IPS-15b (cell line): ENCODE data around the gene HNRNPUL2.
"Not testable (repeated sequence)": the region's sequence is repeated elsewhere in the genome, so short reads cannot be mapped to it uniquely, and the experiment has no call there.

Experiments used
- H3K27me3 ChIP-seq: one replicate; pipeline ENCODE4 v1.6.1; 2013; ENCODE audit warnings: low read length; ENCODE audit not compliant: control insufficient read depth, insufficient read depth
- H3K36me3 ChIP-seq: one replicate; pipeline ENCODE4 v1.6.1; 2013; ENCODE audit warnings: low read length; ENCODE audit not compliant: control insufficient read depth, insufficient read depth
- H3K4me1 ChIP-seq: one replicate; pipeline ENCODE4 v1.6.1; 2013; ENCODE audit warnings: mild to moderate bottlenecking, low read length; ENCODE audit not compliant: control insufficient read depth, insufficient read depth
- H3K4me3 ChIP-seq: one replicate; pipeline ENCODE4 v1.5.1; 2013; ENCODE audit warnings: low read depth, low read length
- H3K9ac ChIP-seq: one replicate; pipeline ENCODE4 v1.6.1; 2013; ENCODE audit warnings: low read depth, mild to moderate bottlenecking, low read length
- H3K9me3 ChIP-seq: one replicate; pipeline ENCODE4 v1.6.1; 2013; ENCODE audit warnings: mild to moderate bottlenecking, low read length; ENCODE audit not compliant: control insufficient read depth, insufficient read depth

HNRNPUL2 gene

DNA sequence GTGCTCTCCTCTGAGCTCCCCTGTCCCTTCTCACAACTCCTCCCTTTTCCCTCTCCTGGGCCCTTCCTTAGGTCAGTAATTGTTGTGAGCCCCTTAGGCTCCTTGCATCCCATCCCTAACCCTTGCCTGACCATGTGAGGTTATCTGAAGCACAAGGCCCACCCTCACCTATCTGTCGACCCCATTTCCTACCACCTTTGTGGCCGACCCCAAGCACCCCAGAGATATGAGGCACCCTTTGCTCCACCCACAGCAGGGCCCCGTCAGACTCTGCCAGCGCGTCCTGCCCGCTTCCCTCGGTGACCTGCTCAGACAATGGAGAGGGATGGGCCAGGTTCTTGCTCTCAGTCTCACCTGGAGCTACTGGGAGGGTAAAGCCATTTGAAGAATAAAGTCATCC, 18.5 kb downstream of the HNRNPUL2 start:
- H3K4me1 ChIP-seq, result peaks cover 8% of the 10 kb centered on the region
- H3K9me3 ChIP-seq, result no peaks in the 10 kb centered on the region
- H3K27me3 ChIP-seq, result no peaks in the 10 kb centered on the region
- peak overlapping the region; percentile 93 for H3K9ac ChIP-seq
- peak overlapping the region; percentile 99 for H3K4me3 ChIP-seq
- peaks cover 10% of the 10 kb centered on the region for H3K36me3 ChIP-seq

DNA sequence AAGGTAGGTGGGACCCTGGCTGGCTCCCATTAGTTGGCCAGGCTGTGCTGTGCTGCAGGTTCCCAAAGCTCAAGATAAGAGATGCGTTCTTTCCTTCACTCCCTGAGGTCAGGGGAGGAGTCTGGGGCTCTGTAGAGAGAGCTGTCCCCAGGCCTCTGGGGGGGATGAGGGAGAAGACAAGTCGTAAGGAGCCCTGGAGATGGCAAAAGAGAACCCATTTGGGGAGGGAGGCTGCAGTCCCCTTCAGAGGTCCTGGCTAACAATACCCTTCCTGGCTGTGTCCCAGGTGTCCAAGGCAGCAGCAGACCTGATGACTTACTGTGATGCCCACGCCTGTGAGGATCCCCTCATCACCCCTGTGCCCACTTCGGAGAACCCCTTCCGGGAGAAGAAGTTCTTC, 18.9 kb downstream of the HNRNPUL2 start:
- Histone ChIP-seq H3K9ac (peak overlapping the region; percentile 93), H3K9me3 (no peaks in the 10 kb centered on the region), H3K36me3 (peaks cover 10% of the 10 kb centered on the region), H3K4me1 (peaks cover 8% of the 10 kb centered on the region), H3K27me3 (no peaks in the 10 kb centered on the region), H3K4me3 (peak overlapping the region; percentile 99)

DNA sequence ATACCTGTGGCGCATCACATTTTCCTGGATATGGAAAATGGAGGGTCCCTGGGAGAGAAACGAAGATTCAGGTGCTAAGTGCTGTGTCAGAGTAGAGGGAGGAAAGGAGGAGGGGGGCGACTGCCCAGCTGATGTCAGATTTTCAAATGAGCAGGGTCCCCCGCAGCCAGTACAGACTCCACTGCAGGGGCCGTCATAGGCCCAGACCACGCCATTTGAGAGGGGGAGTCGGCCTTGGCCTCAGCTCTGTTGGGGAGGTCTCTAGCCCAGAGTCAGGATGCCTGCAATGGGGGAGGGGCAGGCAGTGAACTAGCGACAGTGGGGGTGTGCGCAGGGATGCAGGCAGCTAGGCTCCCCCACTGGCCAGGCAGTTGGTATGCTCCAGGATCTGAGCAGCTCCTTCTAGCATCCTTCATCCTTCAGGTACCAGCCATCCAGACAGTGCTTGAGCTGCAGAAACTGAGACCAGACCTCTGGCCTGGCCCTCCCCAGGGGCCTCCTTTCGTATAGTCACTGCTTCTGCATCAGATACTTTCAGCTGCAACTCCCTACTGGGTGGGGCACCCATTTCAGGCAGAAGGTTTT, 19.9 kb downstream of the HNRNPUL2 start, which contains the start of the genes BSCL2 and GNG3:
BSCL2 (minus strand) TSS at position 148 of the 585 bp plus-strand sequence. CDS start 229 bp downstream, outside the sequence.
GNG3 (plus strand) TSS at position 400 of the 585 bp plus-strand sequence. CDS start 620 bp downstream, outside the sequence.
- Histone ChIP-seq H3K4me1 (peaks cover 8% of the 10 kb centered on the region), H3K4me3 (peak within 1 kb of the TSS; percentile 99), H3K9ac (peak within 1 kb of the TSS; percentile 74), H3K9me3 (no peaks in the 10 kb centered on the region), H3K36me3 (peaks cover 8% of the 10 kb centered on the region), H3K27me3 (no peaks in the 10 kb centered on the region)

DNA sequence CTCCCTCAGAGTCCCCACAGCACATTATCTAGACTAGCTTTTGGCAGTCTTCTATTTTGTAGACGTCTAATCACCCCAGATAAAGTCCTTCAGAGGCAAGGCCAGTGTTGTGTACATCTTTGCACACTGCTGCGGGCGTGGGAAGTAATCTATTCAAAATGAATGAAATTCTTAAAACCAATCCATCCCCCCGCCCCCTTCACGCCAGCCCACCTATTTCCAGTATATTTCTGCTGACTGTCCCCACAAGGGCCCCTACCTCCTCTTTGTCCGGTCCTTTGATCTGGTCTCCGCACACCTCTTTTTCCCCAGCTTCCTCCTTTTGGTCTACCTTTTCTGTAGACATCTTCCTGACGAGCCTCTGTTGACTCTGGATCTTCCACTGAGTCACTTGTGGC, 20.4 kb downstream of the HNRNPUL2 start:
- Histone ChIP-seq H3K4me1 (peaks cover 8% of the 10 kb centered on the region), H3K9ac (peak overlapping the region; percentile 74), H3K27me3 (no peaks in the 10 kb centered on the region), H3K36me3 (peaks cover 5% of the 10 kb centered on the region), H3K9me3 (no peaks in the 10 kb centered on the region), H3K4me3 (peak overlapping the region; percentile 94)

DNA sequence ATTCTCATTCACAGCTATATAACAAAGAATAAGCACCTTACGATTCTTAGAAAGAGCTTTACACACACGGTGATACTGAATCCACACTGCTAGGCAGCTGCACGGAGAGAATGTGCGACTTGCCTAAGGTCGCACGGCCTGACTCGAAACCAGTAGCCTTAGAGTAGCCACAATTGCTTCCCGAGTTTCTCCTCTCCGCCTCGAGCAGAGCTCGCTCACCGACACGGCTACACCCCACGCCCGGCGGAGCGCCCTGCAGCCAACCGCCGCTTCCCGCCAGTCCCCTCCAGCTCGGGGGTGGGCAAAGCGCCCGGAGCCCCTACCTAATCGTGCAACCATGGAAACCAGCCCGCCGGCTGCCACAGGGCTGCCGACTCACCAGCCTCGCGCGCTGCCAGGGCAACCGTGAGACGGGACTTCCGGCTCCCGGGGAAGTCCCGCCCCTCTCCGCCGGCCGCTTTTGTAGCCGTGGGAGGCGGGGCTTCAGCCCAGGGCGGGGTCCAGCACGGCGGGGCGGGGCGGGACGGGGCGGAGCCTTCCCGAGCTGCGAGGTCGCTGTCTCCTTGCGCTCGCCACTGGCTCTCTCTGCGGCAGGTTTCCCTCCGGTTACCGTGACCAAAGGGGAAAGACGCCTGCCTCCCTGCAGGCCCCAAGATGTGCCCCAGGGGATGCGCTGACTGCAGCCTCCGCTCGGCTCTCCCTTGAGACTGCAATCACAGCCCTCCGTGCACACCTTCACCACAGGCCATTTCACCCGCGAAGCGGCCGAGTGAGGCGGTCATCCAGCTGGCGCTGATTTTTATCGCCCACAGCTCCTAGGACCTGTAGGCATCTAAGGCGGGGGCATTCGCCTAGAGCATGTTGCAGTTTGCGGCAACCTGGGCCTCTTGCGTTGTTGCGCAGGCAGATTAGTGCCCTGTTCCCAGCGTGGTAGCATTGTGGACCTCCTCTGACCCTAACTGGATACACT, 21.1 kb downstream of the HNRNPUL2 start:
- Histone ChIP-seq H3K9ac (peak overlapping the region; percentile 74), H3K4me3 (peak overlapping the region; percentile 94), H3K9me3 (no peaks in the 10 kb centered on the region), H3K4me1 (peaks cover 8% of the 10 kb centered on the region), H3K27me3 (no peaks in the 10 kb centered on the region), H3K36me3 (peaks cover 3% of the 10 kb centered on the region)

DNA sequence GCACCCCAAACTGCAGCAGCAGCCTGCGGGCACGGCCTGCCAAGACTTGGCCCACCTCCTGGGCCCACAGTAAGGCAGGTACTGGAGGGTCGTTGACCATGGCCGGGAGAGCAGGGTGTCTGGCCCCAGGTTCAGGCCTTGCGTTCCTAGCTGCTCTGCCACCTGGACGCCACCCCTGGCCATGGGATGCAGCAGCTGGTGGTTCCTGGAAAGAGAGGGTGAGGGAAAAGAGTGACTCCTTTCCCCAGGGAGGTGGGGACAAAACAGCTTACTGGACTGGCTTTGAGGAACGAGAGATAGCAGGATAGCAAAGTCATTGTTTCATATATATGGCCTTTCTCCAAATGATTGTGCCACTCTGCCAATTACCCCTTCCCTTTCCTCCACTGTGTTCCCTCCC, 21.8 kb downstream of the HNRNPUL2 start:
- Histone ChIP-seq H3K9me3 (no peaks in the 10 kb centered on the region), H3K9ac (no peak overlapping the region), H3K36me3 (peaks cover 5% of the 10 kb centered on the region), H3K4me1 (peaks cover 8% of the 10 kb centered on the region), H3K4me3 (peak overlapping the region; percentile 77), H3K27me3 (no peaks in the 10 kb centered on the region)

DNA sequence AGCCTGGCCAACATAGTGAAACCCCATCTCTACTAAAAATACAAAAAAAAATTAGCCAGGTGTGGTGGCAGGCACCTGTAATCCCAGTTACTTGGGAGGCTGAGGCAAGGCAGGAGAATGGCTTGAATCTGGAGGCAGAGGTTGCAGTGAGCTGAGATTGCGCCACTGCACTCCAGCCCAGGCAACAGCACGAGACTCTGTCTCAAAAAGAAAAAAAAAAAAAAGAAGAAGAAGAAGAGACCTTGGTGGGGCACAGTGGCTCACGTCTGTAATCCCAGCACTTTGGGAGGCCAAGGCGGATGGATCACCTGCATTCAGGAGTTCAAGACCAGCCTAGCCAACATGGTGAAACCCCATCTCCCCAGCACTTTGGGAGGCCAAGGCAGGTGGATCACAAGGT, 23.3 kb downstream of the HNRNPUL2 start:
- H3K27me3 ChIP-seq, H3K9me3 ChIP-seq, H3K9ac ChIP-seq, H3K4me1 ChIP-seq, H3K4me3 ChIP-seq, H3K36me3 ChIP-seq: not testable (repeated sequence)

DNA sequence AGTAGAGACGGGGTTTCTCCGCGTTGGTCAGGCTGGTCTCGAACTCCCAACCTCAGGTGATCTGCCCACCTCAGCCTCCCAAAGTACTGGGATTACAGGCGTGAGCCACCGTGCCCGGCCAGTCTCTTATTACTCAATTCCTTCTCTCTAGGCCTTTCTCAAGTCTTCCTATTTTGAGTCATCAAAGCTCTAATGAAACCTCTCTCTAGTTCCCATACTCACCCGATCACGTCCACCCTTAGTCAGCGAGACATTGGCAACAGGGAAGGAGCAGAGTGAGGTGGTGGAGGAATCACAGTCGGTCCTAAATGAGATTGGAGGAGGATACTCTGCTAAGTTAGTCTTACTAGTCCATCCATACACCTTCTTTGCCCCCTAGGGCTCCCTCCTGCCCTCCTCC, 25.0 kb downstream of the HNRNPUL2 start:
- Histone ChIP-seq H3K36me3 (peaks cover 5% of the 10 kb centered on the region), H3K4me1 (no peaks in the 10 kb centered on the region), H3K4me3 (no peak overlapping the region), H3K27me3 (no peaks in the 10 kb centered on the region), H3K9me3 (no peaks in the 10 kb centered on the region), H3K9ac (no peak overlapping the region)

DNA sequence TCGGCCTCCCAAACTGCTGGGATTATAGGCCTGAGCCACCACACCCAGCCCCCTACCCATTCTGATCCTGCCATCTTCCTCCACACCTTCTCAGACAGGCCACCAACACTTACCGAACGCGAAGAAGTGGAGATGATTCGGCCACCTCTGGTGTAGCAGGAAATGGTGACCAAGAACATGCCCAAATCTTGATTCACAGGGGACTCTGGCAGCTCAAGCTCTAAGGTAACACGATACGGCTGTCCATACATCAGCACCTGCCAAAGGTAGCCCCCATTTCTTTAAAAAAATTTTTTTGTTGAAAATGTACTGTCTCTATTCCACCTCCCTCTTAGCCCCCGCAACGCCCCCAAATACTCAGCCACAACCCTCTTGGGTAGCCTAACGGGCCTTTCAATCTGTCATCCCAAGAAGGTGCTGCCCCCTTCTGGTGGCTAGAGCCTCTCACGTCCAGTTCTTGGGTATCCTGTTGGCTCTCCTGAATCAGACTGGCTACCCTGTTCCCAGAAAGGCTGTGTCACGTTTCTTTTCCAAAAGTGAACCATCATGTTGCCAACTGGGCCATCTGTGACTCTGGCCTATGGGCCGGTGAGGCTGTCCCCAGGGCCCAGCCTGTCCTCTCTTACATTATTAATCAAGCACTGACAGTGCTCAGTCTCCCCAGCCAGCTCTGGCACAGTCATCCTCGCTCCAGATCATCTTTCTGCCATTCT, 32.6 kb downstream of the HNRNPUL2 start:
- no peak overlapping the region for H3K4me3 ChIP-seq
- peaks cover under 1% of the 10 kb centered on the region for H3K4me1 ChIP-seq
- H3K9ac ChIP-seq, result no peak overlapping the region
- H3K9me3 ChIP-seq, result no peaks in the 10 kb centered on the region
- peaks cover 19% of the 10 kb centered on the region for H3K36me3 ChIP-seq
- no peaks in the 10 kb centered on the region for H3K27me3 ChIP-seq

DNA sequence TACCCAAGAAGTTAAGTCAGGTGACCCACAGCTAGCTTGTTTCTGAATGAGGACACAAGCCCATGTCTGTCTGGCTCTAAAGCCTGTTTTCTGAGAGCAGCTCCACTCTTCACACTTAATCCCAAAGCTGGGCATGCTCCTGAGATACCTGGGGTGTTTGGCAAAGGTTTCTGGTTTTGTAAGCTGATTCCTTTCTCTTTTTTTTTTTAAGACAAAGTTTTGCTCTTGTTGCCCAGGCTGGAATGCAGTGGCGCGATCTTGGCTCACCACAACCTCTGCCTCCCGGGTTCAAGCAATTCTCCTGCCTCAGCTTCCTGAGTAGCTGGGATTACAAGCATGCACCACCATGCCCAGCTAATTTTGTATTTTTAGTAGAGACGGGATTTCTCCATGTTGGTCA, 33.6 kb downstream of the HNRNPUL2 start:
- H3K36me3 ChIP-seq, result peaks cover 19% of the 10 kb centered on the region
- not testable (repeated sequence) for H3K4me3 ChIP-seq, H3K4me1 ChIP-seq, H3K27me3 ChIP-seq, H3K9ac ChIP-seq, H3K9me3 ChIP-seq

DNA sequence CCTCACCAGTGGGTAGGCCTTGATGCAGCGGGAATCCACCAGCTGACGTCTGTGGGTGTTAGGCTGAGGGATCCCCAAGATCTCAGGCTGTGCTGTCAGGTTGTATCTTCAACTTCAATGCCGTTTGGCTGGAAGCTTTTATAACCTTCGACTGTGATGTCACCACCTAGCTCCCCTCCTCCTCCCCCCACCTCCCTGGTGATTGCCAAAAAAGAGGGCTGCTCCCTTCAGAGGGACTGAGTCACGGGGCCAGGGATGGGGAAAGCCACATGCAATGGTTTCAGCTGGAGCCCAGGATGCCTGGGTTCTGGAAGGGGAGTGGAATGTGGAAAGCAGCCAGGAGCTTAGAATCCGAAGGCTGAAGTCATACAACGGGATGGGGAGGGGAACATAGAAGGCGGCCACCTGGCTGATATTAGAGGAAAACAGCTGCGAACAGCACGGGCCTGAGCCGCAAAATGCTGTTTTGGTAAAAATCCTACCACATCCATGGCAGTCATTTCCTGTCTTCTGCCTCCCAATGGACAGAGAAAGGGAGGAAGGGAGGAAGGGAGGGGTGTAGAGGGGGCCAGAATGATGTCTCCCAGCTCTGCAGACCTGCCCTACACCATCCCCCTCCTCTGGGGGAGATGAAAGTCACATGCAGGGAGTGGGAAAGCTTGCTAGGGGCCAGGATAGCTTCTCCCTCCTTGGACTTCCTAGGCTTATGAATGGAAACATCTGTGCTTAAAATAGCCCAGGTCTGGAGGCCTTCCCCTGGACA, 37.7 kb downstream of the HNRNPUL2 start, which contains the start of gene LRRN4CL:
LRRN4CL (minus strand) TSS at position 110 of the 763 bp plus-strand sequence. CDS start 1,022 bp downstream, outside the sequence.
- no peak within 1 kb of the TSS for H3K4me3 ChIP-seq
- no peak within 1 kb of the TSS for H3K9ac ChIP-seq
- peaks cover 19% of the 10 kb centered on the region for H3K36me3 ChIP-seq

More for the DNA sequence above, 37.7 kb downstream of the HNRNPUL2 start, which contains the start of gene LRRN4CL:
- no peaks in the 10 kb centered on the region for H3K27me3 ChIP-seq
- peaks cover 4% of the 10 kb centered on the region for H3K4me1 ChIP-seq
- no peaks in the 10 kb centered on the region for H3K9me3 ChIP-seq
